Activated naive CD4-positive, alpha-beta T cell (primary cell): Measurements from ENCODE around the gene RALGAPA2.
"Not testable (repeated sequence)": the region's sequence is repeated elsewhere in the genome, so short reads cannot be mapped to it uniquely, and the experiment has no call there.

Source experiments
- DNase-seq, 4 experiments: peaks; one replicate each; lab custom pipeline; 2025; lab: John Stamatoyannopoulos, UW

The RALGAPA2 gene

DNA sequence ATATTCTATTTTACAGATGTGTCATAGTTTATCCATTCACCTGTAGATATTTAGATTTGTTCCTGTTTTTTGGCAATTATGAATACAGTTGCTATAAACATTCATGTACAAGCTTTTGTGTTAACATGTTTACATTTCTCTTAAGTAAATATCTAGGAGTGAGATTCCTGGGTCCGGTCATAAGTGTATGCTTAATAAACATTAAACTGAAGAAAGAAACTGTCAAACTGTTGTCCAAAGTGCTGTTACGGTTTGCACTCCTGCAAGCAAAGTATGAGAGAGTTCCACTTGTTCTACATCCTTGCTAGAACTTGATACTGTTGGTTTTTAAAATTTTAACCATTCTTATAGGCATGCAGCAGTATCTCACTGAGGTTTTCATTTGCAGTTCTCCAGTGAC lies 138.6 kb downstream of the RALGAPA2 start:
- DNase-seq: no peak

DNA sequence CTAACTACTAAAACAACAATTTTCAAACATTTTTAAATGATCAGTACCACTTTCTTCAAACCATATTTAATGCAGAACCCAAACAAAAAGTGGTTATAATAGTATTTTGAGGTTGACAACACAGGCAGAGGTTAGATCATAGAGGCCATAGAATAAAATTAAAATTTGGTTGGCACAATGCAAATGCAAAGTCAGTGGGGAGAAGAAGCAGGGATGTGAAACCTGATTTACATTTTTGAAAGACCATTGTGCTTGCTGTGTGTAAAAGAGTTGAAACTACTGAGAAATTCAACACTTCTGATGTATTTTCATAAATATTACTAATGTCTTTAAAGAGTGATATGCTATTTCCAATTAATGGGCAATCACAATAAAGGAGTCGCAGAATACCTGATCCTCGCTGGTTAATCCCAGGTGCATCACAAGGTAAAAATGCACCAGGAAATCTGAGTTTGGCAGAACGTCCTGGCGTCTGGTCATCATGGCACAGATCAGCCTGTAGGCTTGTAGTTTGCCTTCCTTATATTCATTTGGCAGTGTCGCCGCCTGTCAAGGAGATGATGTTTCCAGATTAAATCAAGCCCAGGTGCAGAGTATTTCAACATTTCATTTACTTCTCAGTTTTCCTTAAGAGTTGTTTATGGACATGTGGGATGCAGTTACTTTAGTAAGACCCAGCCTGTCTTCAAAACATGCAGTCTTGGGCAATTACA lies 141.2 kb downstream of the RALGAPA2 start:
- DNase-seq: no peak

DNA sequence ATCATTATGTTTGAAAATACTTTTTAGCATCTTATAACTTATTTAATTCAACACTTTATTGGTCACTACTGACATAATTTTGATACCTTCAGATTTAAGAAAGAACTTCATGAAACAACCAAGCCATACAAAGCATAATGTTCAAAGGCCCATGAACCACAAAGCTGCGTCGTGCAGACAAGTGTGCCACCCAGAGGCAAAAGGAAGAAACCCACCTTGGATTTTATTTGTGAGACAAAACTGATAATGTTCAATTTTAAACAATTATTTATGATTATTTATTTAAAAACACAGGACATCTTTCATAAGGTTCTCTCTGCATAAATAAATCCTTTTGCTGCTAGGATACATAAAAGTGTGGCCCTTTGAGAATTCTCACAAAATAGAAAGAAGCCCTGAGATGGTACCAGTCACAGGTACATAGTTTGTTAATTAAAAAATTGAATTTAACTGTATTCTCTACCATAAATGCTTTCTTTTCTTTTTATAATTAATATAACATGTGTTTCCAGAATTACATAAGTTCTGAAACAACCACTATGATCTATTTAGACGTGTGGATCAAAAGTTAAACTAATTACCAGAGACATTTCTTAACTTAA lies 143.7 kb downstream of the RALGAPA2 start:
- DNase-seq: no peak

DNA sequence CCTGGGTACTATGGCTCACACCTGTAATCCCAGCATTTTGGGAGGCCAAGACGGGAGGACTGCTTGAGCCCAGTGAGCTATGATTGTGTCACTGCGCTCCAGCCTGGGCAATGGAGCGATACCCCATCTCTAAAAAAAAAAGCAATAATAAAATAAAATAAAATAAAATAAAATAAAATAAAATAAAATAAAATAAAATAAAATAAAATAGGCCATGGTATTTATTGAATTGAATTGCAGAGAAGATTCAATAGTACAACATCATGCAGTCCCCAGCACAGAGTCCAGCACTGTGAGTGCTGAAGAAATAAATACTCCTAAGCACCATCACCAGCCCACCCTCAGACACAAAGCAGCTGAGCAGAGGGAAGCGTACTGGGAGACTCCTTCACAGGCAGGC lies 144.7 kb downstream of the RALGAPA2 start:
- no peak for DNase-seq

DNA sequence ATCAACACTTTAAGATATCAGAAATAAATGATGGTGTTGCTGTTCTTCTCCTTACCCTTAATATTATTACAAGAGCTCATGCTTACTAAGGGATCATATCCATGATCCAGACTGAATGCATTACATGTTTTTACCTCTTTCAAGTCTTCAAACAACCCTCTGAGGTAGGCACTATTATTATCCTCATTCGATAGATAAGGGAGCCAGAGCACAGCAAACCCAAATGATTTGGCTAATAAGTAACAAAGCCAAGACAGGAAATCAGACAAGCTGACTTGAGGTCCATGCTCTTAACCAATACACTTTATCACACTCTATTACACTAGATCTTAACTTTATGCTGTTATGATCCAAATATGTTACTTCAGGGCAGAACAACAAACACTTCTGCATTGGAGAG lies 145.9 kb downstream of the RALGAPA2 start:
- no peak for DNase-seq

DNA sequence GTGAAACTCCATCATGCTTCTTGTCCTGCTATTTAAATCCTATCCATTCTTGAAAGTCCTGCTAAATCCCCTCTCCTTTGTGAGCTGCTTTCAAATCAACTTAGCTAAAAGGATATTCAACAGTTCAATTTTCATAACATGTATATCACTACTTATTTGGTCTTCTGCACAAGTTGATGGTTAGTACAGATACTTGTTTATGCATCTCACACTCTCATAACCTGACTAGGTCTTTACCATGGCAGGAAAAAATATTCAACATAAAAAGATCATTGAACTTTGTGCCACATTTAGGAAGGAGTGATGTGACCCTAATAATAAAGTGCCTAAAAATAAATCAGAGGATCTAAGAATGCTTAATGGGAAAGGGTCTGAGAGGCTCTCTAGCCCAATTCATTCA lies 148.2 kb downstream of the RALGAPA2 start:
- no peak for DNase-seq

DNA sequence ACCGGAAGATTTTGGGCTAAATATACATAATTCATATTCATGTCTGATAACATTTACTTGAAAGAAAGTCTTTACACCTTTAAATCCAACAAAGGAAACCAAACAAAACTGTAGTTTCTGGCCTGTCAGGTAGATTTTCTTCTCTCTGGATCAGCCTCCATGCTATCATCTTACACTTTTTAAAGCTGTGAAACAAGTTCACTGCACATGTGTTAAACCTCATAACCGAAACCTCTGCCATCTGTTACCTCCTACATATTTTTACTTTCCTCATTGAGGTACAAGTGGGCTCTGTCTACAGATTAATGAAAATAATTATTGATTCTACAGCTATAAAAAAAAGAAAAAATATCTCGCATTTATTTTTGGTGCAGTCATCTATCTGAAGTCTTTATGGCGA lies 149.9 kb downstream of the RALGAPA2 start:
- no peak for DNase-seq

DNA sequence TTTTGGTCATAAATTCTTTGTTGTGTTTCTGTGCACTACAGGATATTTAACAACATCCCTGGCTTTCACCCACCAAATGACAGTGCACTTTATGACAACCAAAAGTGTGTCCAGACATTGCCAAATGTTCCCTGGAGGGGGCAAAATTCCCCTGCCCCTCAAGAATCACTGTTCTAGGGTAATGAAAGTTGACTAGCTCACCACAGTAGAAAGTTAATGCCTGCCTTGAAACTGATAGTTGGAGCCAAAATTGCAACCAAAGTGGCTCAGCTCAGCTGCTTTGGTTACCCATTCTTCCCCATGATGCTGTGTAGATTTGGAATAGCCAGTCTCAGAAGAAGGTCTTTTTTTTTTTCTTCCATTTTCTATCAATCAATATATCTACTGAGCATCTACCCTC lies 150.6 kb downstream of the RALGAPA2 start:
- no peak for DNase-seq

DNA sequence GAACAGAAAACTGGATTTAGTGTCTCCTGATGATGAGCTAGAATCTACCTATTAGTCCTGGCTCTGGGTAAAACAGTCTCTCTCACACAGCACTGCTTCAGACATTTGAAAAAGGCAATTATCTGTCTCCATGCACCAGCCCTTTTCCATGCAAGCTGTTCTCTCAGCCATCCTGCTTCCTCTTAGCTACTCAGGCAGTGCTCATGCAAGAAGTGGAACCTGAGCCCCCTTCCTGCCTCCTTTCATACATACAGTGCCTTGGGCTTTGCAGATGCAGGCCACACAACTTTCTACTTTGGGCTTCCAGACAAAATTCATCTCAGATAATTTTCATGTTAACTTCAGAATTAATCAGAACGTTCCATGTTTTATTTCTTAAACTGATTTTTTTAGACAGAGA lies 151.3 kb downstream of the RALGAPA2 start:
- no peak for DNase-seq

DNA sequence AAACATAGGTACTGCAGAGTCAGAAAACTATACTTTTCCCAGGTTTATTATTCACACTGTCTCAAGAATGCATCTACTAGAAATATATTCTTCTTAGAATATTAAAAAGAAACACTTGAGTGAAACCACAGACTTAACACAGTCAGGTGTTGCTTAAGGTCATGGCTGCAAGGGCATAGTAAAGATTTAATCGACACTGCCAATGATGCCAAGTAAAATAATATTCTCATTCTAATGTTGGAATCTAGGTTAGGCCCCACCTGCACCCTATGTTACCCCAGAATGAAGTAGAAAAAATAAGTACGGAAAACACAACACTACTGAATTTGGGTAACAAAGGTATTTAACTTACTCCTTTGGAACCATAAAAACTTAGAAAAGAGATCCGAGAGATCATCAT lies 155.0 kb downstream of the RALGAPA2 start:
- DNase-seq: no peak

DNA sequence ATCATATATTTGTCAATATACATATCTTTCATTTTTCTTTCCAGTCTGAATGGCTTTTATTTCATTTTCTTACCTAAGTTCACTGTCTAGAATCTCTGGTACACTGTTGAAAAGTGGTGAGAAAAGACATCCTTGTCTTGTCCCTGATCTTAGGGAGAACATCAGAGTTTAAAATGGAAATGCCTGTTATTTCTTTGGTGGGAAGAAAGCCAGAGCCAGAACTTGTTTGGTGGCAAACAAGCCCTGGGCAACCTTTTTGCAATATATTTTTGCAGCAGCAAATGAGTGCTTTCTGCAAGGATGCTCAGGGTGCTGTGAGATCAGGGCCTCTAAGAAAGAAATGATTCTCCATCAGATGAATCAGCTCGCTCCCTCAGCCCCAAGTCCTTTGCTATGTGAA lies 156.6 kb downstream of the RALGAPA2 start:
- no peak for DNase-seq

DNA sequence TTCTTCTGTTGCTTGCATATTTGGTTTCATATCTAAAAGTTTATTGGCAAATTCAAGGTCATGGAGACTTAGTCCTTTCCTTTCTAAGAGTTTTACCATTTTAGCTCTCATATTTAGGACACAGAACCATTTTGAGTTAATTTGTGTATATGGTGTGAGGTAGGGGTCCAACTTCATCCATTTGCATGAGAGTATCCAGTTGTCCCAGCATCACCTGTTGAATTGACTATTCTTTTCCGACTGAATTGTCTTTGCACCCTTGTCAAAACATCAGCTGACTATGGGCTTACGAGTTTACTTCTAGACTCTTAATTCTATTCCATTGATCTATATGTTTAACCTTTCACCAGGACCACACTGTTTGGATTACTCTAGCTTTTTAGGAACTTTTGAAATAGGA lies 157.5 kb downstream of the RALGAPA2 start:
- DNase-seq: no peak

DNA sequence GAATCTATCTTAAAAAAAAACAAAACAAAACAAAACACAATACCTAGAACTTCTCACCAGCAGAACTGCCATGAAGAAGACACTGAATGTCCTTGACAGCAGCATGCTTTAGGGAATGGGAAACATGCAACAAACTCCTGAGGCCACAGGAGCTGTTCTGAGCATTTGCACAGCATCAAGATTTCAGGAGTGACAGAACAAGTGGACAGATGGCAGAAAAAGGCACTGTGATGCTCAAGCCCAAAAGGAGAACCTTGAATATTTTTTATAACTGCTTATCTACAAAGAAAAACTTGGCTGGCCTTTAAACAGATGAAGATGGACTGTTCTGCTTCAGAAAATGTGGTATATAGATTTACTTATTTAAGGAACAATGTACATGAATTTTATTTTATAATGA lies 158.9 kb downstream of the RALGAPA2 start:
- no peak for DNase-seq

DNA sequence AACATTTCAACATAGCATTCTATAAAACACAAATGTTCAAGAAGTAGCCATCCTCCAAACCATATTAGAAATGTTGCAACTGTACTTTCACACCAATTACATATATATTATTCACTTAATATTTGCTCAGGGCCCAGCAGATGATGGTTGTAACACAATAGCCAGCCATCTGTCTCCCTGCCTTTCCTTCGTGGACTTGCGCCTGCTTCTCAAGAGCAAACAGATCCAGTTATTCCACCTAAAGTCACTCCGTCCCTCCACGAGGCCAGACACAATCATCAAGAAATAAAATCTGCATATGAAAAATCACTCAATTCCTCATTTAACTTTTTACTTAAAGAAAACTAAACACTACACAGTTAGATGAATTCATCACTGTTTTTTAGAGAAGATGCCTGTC lies 160.4 kb downstream of the RALGAPA2 start:
- DNase-seq: no peak

DNA sequence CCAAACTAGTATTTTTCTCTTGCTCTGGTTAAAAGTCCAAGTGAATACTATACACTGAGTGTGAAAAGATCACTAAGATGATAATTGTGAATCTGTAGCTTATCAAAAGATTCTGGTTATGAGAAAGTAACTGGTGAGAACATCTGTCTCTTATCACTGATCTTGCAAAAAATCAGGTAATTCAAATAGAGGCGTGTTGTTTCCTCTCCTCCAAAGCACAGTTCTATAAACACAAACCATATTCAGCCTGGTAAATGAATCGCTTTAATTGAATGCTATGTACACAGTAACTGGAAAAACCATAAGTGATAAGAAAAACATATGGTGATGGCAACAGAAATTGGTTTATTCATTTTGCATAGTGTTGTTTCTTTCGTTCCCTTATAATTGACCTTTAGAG lies 161.0 kb downstream of the RALGAPA2 start:
- DNase-seq: no peak

DNA sequence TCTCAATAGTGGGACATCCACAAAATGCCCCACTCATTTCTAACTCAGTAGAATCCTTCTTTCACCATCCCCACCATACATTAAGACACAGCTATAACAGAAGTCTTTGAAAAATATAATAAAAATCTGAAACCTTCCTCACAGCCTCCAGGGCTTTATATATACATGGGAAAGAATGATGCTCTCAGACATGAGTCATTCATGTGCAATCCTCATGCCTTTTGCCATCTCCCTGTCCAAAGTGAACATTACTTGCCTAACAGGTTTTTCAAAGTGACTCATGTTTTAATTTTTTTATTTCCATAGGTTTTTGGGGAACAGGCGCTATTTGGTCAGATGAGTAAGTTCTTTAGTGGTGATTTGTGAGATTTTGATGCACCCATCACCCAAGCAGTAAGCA lies 162.7 kb downstream of the RALGAPA2 start:
- DNase-seq: no peak

DNA sequence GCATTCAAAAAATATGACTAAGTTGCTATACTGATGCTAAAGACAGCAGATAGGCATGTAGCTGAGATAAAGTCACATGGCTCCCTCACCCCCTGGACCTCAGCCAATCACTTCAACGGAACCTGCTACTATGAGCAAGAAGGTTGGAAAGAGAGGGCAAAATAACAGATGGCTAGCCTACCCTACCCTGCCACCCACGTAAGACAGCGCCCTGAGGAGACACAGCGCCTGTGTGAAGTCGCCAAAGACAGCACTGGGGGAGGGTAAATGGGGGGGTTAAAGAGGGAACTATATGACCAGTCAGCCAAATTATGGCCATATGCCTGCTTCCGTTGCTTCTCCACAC lies 163.2 kb downstream of the RALGAPA2 start:
- DNase-seq: no peak

DNA sequence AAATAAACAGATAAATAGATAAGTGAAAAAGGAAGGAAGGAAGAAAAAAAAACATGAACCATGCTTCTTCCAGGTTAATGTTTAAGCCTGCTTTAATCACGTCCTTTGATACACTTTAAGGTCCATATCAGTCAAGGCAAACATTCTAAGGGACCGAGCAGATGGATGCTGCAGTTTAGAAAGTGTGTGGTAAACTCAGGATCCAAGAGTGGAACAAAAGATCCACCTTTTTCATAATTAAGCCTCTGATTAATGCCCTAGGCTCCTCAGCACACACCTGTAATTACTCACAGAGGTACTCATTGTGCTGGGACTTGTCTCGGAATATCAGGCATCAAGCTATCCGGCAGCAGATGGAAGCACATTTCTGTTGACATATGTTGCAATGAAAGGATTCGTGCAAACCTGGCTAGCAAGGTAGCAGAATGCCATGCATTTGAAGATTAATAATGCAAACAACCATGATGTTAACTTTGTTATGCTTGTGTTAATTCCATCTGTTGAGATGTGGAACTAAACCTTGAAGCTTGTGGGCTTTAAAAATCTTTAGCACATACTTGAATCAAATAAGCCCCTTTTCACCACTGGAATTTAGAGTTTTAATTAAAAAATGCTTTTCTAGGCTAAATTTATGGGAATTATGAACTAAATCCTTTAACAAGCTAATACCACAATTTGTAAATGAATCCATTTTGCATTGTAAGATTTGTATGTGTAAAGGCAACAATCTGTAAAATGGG lies 163.7 kb downstream of the RALGAPA2 start:
- no peak for DNase-seq

DNA sequence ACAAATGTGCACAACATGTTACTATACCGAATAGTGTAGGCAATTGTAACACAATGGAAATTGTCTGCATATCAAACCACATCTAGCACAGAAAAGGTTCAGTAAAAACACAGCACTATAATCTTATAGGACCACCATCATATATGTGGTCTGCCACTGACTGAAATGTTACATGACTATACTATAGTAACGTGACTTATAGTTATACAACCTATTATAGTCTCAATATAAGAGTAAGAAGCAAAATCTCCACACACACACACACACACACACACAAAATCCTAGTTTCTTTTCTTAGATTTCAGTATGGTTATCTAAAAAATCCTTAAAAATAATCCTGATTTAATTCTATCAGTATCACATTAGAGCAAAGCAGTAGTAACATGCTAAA lies 164.6 kb downstream of the RALGAPA2 start:
- DNase-seq: no peak

DNA sequence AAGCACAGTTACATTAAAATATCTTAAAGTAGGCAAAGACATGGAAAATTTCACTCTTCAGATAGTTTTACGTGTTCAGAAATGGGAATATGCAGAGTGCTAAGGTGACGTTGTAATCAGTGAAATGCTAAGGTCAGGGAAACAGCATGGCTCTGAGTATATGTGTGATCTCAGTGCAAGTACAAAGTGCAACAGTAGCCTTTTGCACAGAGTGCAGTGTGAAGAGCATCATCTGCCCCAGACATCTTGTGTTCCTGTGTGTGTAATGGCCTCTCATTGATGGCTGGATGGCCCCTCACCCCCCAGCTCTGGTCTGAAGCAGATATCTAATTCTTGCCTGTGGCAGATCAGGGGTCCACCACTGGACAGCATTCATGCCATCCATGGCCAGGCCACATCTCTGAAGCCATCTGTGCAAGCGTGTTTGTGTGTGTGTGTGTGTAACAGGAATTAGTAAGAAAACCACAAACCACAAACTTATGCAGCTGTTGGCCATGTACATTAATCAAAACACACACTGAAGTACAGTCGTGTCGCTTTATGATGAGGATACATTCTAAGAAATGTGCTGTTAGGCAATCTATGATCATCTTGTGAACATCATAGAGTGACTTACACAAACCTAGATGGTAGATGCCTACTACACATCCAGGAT lies 165.1 kb downstream of the RALGAPA2 start:
- DNase-seq: no peak

DNA sequence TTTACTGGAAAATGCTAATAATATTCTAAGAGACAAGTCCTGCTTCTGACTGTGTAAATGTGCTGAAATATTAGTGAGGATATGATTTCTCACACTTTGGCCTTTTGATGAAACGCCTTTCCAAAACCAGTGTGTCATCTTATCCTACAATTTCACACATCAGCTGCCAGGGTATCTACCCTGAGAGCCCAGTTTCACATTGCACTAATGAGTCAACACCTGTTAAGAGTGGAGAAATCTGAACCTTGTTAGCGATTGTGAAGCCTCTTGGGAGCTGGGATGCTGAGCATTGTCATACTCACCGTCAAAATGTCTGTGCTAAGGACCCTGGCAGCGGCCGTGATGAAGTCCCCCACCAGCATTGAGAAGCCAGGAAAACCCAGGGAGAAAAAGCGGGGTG lies 166.0 kb downstream of the RALGAPA2 start:
- no peak for DNase-seq

DNA sequence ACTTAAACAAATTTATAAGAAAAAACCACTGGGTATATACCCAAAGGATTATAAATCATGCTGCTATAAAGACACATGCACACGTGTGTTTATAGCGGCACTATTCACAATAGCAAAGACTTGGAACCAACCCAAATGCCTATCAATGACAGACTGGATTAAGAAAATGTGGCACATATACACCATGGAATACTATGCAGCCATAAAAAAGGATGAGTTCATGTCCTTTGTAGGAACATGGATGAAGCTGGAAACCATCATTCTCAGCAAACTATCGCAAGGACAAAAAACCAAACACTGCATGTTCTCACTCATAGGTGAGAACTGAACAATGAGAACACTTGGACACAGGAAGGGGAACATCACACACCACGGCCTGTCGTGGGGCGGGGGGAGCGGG lies 169.1 kb downstream of the RALGAPA2 start:
- DNase-seq: not testable (repeated sequence)
